Suppressor macrophage (primary cell): ENCODE data around the gene ATP7B.
A peak's percentile ranks its signal among the peaks of the same experiment; 100 is the strongest.

Experiments
- DNase-seq, 4 experiments: peaks; one replicate each; pipeline ENCODE4 v3.0.0-alpha.2; 2020 to 2022

ATP7B gene

GRCh38 chr13:51976423-51976822 is 34.8 kb downstream of the ATP7B start:
- no peak for DNase-seq

- no peak for DNase-seq
Observed at GRCh38 chr13:51974482-51974881, 36.8 kb downstream of the ATP7B start.

- no peak for DNase-seq
Observed at GRCh38 chr13:51971520-51972426, 39.5 kb downstream of the ATP7B start.

- no peak for DNase-seq
Observed at GRCh38 chr13:51970349-51970748, 40.9 kb downstream of the ATP7B start.

GRCh38 chr13:51967482-51968446 is 43.5 kb downstream of the ATP7B start:
- no peak for DNase-seq

GRCh38 chr13:51966186-51966585 is 45.1 kb downstream of the ATP7B start:
- no peak for DNase-seq

GRCh38 chr13:51961493-51962403 is 49.5 kb downstream of the ATP7B start:
- DNase-seq: no peak

- no peak for DNase-seq
Observed at GRCh38 chr13:51960766-51961165, 50.5 kb downstream of the ATP7B start.

GRCh38 chr13:51959773-51960172 is 51.5 kb downstream of the ATP7B start:
- DNase-seq: no peak

- DNase-seq: no peak
Observed at GRCh38 chr13:51958217-51958547, 53.1 kb downstream of the ATP7B start.

- no peak for DNase-seq
Observed at GRCh38 chr13:51957377-51958216, 53.7 kb downstream of the ATP7B start.

GRCh38 chr13:51956717-51957116 is 54.5 kb downstream of the ATP7B start:
- DNase-seq: no peak

GRCh38 chr13:51955816-51956603 is 55.2 kb downstream of the ATP7B start:
- DNase-seq: no peak

- DNase-seq: no peak
Observed at GRCh38 chr13:51955281-51955771, 55.9 kb downstream of the ATP7B start.

- no peak for DNase-seq
Observed at GRCh38 chr13:51953347-51954195, 57.7 kb downstream of the ATP7B start.

GRCh38 chr13:51950722-51951121 is 60.5 kb downstream of the ATP7B start:
- DNase-seq: no peak

GRCh38 chr13:51946163-51946669 is 65.0 kb downstream of the ATP7B start:
- no peak for DNase-seq

GRCh38 chr13:51945149-51945548 is 66.1 kb downstream of the ATP7B start:
- peak in 1 of 4 experiments; percentile 10 for DNase-seq

GRCh38 chr13:51944428-51944827 is 66.8 kb downstream of the ATP7B start:
- no peak for DNase-seq
